Adrenal gland (tissue), 5 donors: Measurements from ENCODE around the gene SLC36A3.

ENCODE experiments used
- CTCF ChIP-seq, 6 experiments: fragments of 450-650 bp in 4 of 6; fragments of 200-600 bp in 2 of 6; sonication (generic) in 1 of 6; IDR thresholded peaks; 1 replicate in 5 of 6; 2 replicates in 1 of 6; pipeline versions ENCODE4 v1.5.1 to v1.8.0; 2016 to 2021; ENCODE audit warnings: antibody characterized with exemption in 6 of 6, mild to moderate bottlenecking in 2 of 6, moderate library complexity in 1 of 6
- POLR2A ChIP-seq, 2 donors: fragments of 450-650 bp; IDR thresholded peaks; one replicate each; pipeline ENCODE4 v1.6.1; 2017; ENCODE audit warnings: antibody characterized with exemption in 2 of 2, mild to moderate bottlenecking in 2 of 2, moderate library complexity in 1 of 2
- donor health status: DM: no; HTN: no; CAD: no.

GRCh38 chr5:151236888-151237287, 66.7 kb downstream of the SLC36A3 start:
- TF ChIP-seq CTCF (IDR thresholded peaks at IDR 0.05) (no peak), POLR2A (IDR thresholded peaks at IDR 0.05) (no peak)
